ENCODE data around the gene MYO18B.

The MYO18B gene

GRCh38 chr22:25754527-25755202, 12.7 kb downstream of the MYO18B start:
- TF ChIP-seq POLR2A (IDR thresholded peaks at IDR 0.05; ENCODE audit: low read depth, low read length) = no peak
- no peak for TF ChIP-seq POU2F2 (IDR thresholded peaks at IDR 0.05; ENCODE audit: low read depth, low read length)
- no peak for TF ChIP-seq TAF1 (IDR thresholded peaks at IDR 0.05; ENCODE audit: low read depth, low read length)
- TF ChIP-seq PAX5 (IDR thresholded peaks at IDR 0.05; ENCODE audit: insufficient read depth, low read length, severe bottlenecking) = no peak
- TF ChIP-seq POLR2AphosphoS5 (IDR thresholded peaks at IDR 0.05; ENCODE audit: low read depth, low read length) = no peak
- no peak for TF ChIP-seq SPI1 (IDR thresholded peaks at IDR 0.05; ENCODE audit: low read depth, low read length)
- no peak for DNase-seq (ENCODE audit: insufficient read length, low spot score)
- no peak for FAIRE-seq

GRCh38 chr22:25757686-25758085, 15.7 kb downstream of the MYO18B start:
- no peak for FAIRE-seq
- TF ChIP-seq TAF1 (IDR thresholded peaks at IDR 0.05; ENCODE audit: low read depth, low read length) (no peak), POLR2A (IDR thresholded peaks at IDR 0.05; ENCODE audit: low read depth, low read length) (no peak), SPI1 (IDR thresholded peaks at IDR 0.05; ENCODE audit: low read depth, low read length) (no peak), PAX5 (IDR thresholded peaks at IDR 0.05; ENCODE audit: insufficient read depth, low read length, severe bottlenecking) (no peak), POU2F2 (IDR thresholded peaks at IDR 0.05; ENCODE audit: low read depth, low read length) (no peak), POLR2AphosphoS5 (IDR thresholded peaks at IDR 0.05; ENCODE audit: low read depth, low read length) (no peak)
- DNase-seq (ENCODE audit: insufficient read length, low spot score) = no peak

GRCh38 chr22:25758316-25758715, 16.3 kb downstream of the MYO18B start:
- DNase-seq (ENCODE audit: insufficient read length, low spot score) (no peak), FAIRE-seq (no peak)
- no peak for TF ChIP-seq SPI1 (IDR thresholded peaks at IDR 0.05; ENCODE audit: low read depth, low read length)
- no peak for TF ChIP-seq POU2F2 (IDR thresholded peaks at IDR 0.05; ENCODE audit: low read depth, low read length)
- no peak for TF ChIP-seq TAF1 (IDR thresholded peaks at IDR 0.05; ENCODE audit: low read depth, low read length)
- no peak for TF ChIP-seq PAX5 (IDR thresholded peaks at IDR 0.05; ENCODE audit: insufficient read depth, low read length, severe bottlenecking)
- TF ChIP-seq POLR2AphosphoS5 (IDR thresholded peaks at IDR 0.05; ENCODE audit: low read depth, low read length) = no peak
- TF ChIP-seq POLR2A (IDR thresholded peaks at IDR 0.05; ENCODE audit: low read depth, low read length) = no peak

- DNase-seq (ENCODE audit: insufficient read length, low spot score) = no peak
- FAIRE-seq = no peak
- TF ChIP-seq TAF1 (IDR thresholded peaks at IDR 0.05; ENCODE audit: low read depth, low read length) (no peak), POLR2AphosphoS5 (IDR thresholded peaks at IDR 0.05; ENCODE audit: low read depth, low read length) (no peak), POLR2A (IDR thresholded peaks at IDR 0.05; ENCODE audit: low read depth, low read length) (no peak), POU2F2 (IDR thresholded peaks at IDR 0.05; ENCODE audit: low read depth, low read length) (no peak), SPI1 (IDR thresholded peaks at IDR 0.05; ENCODE audit: low read depth, low read length) (no peak), PAX5 (IDR thresholded peaks at IDR 0.05; ENCODE audit: insufficient read depth, low read length, severe bottlenecking) (no peak)
Observed at GRCh38 chr22:25759825-25760231, 17.8 kb downstream of the MYO18B start.

GRCh38 chr22:25760294-25760693, 18.3 kb downstream of the MYO18B start:
- FAIRE-seq (no peak), DNase-seq (ENCODE audit: insufficient read length, low spot score) (no peak)
- TF ChIP-seq PAX5 (IDR thresholded peaks at IDR 0.05; ENCODE audit: insufficient read depth, low read length, severe bottlenecking) = no peak
- no peak for TF ChIP-seq POLR2A (IDR thresholded peaks at IDR 0.05; ENCODE audit: low read depth, low read length)
- no peak for TF ChIP-seq POU2F2 (IDR thresholded peaks at IDR 0.05; ENCODE audit: low read depth, low read length)
- TF ChIP-seq POLR2AphosphoS5 (IDR thresholded peaks at IDR 0.05; ENCODE audit: low read depth, low read length) = no peak
- no peak for TF ChIP-seq TAF1 (IDR thresholded peaks at IDR 0.05; ENCODE audit: low read depth, low read length)
- TF ChIP-seq SPI1 (IDR thresholded peaks at IDR 0.05; ENCODE audit: low read depth, low read length) = no peak

GRCh38 chr22:25760848-25761595, 19.0 kb downstream of the MYO18B start:
- no peak for TF ChIP-seq POLR2AphosphoS5 (IDR thresholded peaks at IDR 0.05; ENCODE audit: low read depth, low read length)
- no peak for TF ChIP-seq POLR2A (IDR thresholded peaks at IDR 0.05; ENCODE audit: low read depth, low read length)
- TF ChIP-seq TAF1 (IDR thresholded peaks at IDR 0.05; ENCODE audit: low read depth, low read length) = no peak
- TF ChIP-seq PAX5 (IDR thresholded peaks at IDR 0.05; ENCODE audit: insufficient read depth, low read length, severe bottlenecking) = no peak
- no peak for TF ChIP-seq POU2F2 (IDR thresholded peaks at IDR 0.05; ENCODE audit: low read depth, low read length)
- no peak for TF ChIP-seq SPI1 (IDR thresholded peaks at IDR 0.05; ENCODE audit: low read depth, low read length)
- FAIRE-seq (no peak), DNase-seq (ENCODE audit: insufficient read length, low spot score) (no peak)

GRCh38 chr22:25762147-25762546, 20.2 kb downstream of the MYO18B start:
- DNase-seq (ENCODE audit: insufficient read length, low spot score) (no peak), FAIRE-seq (no peak)
- no peak for TF ChIP-seq PAX5 (IDR thresholded peaks at IDR 0.05; ENCODE audit: insufficient read depth, low read length, severe bottlenecking)
- no peak for TF ChIP-seq POLR2A (IDR thresholded peaks at IDR 0.05; ENCODE audit: low read depth, low read length)
- TF ChIP-seq POU2F2 (IDR thresholded peaks at IDR 0.05; ENCODE audit: low read depth, low read length) = no peak
- no peak for TF ChIP-seq SPI1 (IDR thresholded peaks at IDR 0.05; ENCODE audit: low read depth, low read length)
- no peak for TF ChIP-seq POLR2AphosphoS5 (IDR thresholded peaks at IDR 0.05; ENCODE audit: low read depth, low read length)
- no peak for TF ChIP-seq TAF1 (IDR thresholded peaks at IDR 0.05; ENCODE audit: low read depth, low read length)

GRCh38 chr22:25763239-25763777, 21.3 kb downstream of the MYO18B start:
- no peak for DNase-seq (ENCODE audit: insufficient read length, low spot score)
- no peak for FAIRE-seq
- no peak for TF ChIP-seq POLR2A (IDR thresholded peaks at IDR 0.05; ENCODE audit: low read depth, low read length)
- TF ChIP-seq SPI1 (IDR thresholded peaks at IDR 0.05; ENCODE audit: low read depth, low read length) = no peak
- TF ChIP-seq TAF1 (IDR thresholded peaks at IDR 0.05; ENCODE audit: low read depth, low read length) = no peak
- no peak for TF ChIP-seq POLR2AphosphoS5 (IDR thresholded peaks at IDR 0.05; ENCODE audit: low read depth, low read length)
- TF ChIP-seq POU2F2 (IDR thresholded peaks at IDR 0.05; ENCODE audit: low read depth, low read length) = no peak
- TF ChIP-seq PAX5 (IDR thresholded peaks at IDR 0.05; ENCODE audit: insufficient read depth, low read length, severe bottlenecking) = no peak
